IMR-90 (cell line): ENCODE results near the gene ENDOD1. TPM values are rescaled to one million over a fixed set of nuclear protein-coding genes. Genes with fewer than 3 reads are reported as not detected.

ENCODE experiments used
- ATAC-seq: fragments of 200-7000 bp; cut with Tn5 transposase; 2 replicates; pipeline ENCODE4 v1.9.1; 2020; ENCODE audit warnings: low read depth, mild to moderate bottlenecking, moderate library complexity
- BruUV-seq: library from RNA; stranded (reverse); fragments of 400-500 nt; replicated peaks from 2 replicates; lab custom pipeline; 2021; lab: Mats Ljungman, UMichigan
- CTCF ChIA-PET: fragments of 300-600 bp; formaldehyde crosslinking; extraction: SDS; loops from one replicate; lab custom pipeline; 2021; ENCODE audit warnings: antibody characterized with exemption; lab: Yijun Ruan, JAX
- POLR2A ChIA-PET: fragments of 300-600 bp; sonication (Branson Sonifier 250); formaldehyde crosslinking; loops from one replicate; lab custom pipeline; 2022; ENCODE audit warnings: antibody characterized with exemption; ENCODE audit not compliant: unreplicated experiment; lab: Charles Lee
- DNase-seq: peaks from one replicate; pipeline ENCODE4 v3.0.0; 2013
- H2AFZ ChIP-seq: replicated peaks from 2 replicates; pipeline ENCODE3; 2013; ENCODE audit warnings: low read length, mild to moderate bottlenecking; ENCODE audit not compliant: poor library complexity
- H2AK5ac ChIP-seq: 2 replicates; pipeline ENCODE4 v1.6.1; 2013; ENCODE audit warnings: low read depth, low read length, inconsistent platforms
- H2AK9ac ChIP-seq: replicated peaks from 2 replicates; pipeline ENCODE3; 2013; ENCODE audit warnings: mild to moderate bottlenecking, low read depth, low read length, moderate library complexity; ENCODE audit not compliant: poor library complexity
- H2BK120ac ChIP-seq: 2 replicates; pipeline ENCODE4 v1.6.1; 2013; ENCODE audit warnings: low read depth, low read length, inconsistent platforms
- H2BK15ac ChIP-seq: 3 replicates; pipeline ENCODE4 v1.6.1; 2013; ENCODE audit warnings: low read depth, low read length, inconsistent platforms
- H2BK20ac ChIP-seq: 2 replicates; pipeline ENCODE4 v1.6.1; 2013; ENCODE audit warnings: low read depth, mild to moderate bottlenecking, inconsistent platforms, low read length, moderate library complexity
- H2BK5ac ChIP-seq: 2 replicates; pipeline ENCODE4 v1.6.1; 2013; ENCODE audit warnings: mild to moderate bottlenecking, low read depth, low read length, inconsistent platforms; ENCODE audit not compliant: poor library complexity, severe bottlenecking
- H3K14ac ChIP-seq: replicated peaks from 2 replicates; pipeline ENCODE4 v1.6.1; 2013; ENCODE audit warnings: low read depth, low read length, inconsistent platforms
- H3K18ac ChIP-seq: 2 replicates; pipeline ENCODE4 v1.6.1; 2013; ENCODE audit warnings: low read depth, low read length, control low read depth
- H3K23ac ChIP-seq: 2 replicates; pipeline ENCODE4 v1.6.1; 2013; ENCODE audit warnings: low read depth, low read length, inconsistent platforms
- H3K27ac ChIP-seq: 2 replicates; pipeline ENCODE4 v1.5.1; 2013; ENCODE audit warnings: mild to moderate bottlenecking, control low read depth, low read length; ENCODE audit not compliant: insufficient read depth
- H3K27me3 ChIP-seq: 2 replicates; pipeline ENCODE4 v1.6.1; 2013; ENCODE audit warnings: low read length; ENCODE audit not compliant: control insufficient read depth, insufficient read depth
- H3K36me3 ChIP-seq: 2 replicates; pipeline ENCODE4 v1.6.1; 2013; ENCODE audit warnings: low read length, mixed read lengths; ENCODE audit not compliant: control insufficient read depth, insufficient read depth
- H3K4ac ChIP-seq: 2 replicates; pipeline ENCODE4 v1.6.1; 2013; ENCODE audit warnings: low read depth, low read length, inconsistent platforms
- H3K4me1 ChIP-seq: 2 replicates; pipeline ENCODE4 v1.6.1; 2013; ENCODE audit warnings: low read length, mixed read lengths; ENCODE audit not compliant: control insufficient read depth, insufficient read depth
- H3K4me2 ChIP-seq: 2 replicates; pipeline ENCODE4 v1.6.1; 2013; ENCODE audit warnings: low read depth, mild to moderate bottlenecking, control low read depth, low read length, moderate library complexity
- H3K4me3 ChIP-seq: 2 replicates; pipeline ENCODE4 v1.5.1; 2013; ENCODE audit warnings: low read depth, mild to moderate bottlenecking, control low read depth, low read length, moderate library complexity; ENCODE audit not compliant: insufficient read depth
- H3K56ac ChIP-seq: 2 replicates; pipeline ENCODE4 v1.6.1; 2013; ENCODE audit warnings: low read length, inconsistent platforms; ENCODE audit not compliant: insufficient read depth; ENCODE audit errors: extremely low read depth
- H3K79me1 ChIP-seq, 2 experiments: 2 replicates each; pipeline ENCODE4 v1.6.1; 2013; ENCODE audit warnings: low read length in 2 of 2, inconsistent platforms in 1 of 2, low read depth in 1 of 2
- H3K9ac ChIP-seq: 2 replicates; pipeline ENCODE4 v1.6.1; 2013; ENCODE audit warnings: low read depth, low read length, control low read depth
- H3K9me1 ChIP-seq: 2 replicates; pipeline ENCODE4 v1.6.1; 2013; ENCODE audit warnings: low read length, inconsistent platforms; ENCODE audit not compliant: insufficient read depth
- H3K9me3 ChIP-seq: 2 replicates; pipeline ENCODE4 v1.6.1; 2013; ENCODE audit warnings: low read length; ENCODE audit not compliant: control insufficient read depth, insufficient read depth
- H4K20me1 ChIP-seq: 2 replicates; pipeline ENCODE4 v1.6.1; 2013; ENCODE audit warnings: low read length, inconsistent platforms; ENCODE audit not compliant: insufficient read depth
- H4K5ac ChIP-seq: 2 replicates; pipeline ENCODE4 v1.6.1; 2013; ENCODE audit warnings: mild to moderate bottlenecking, low read depth, low read length, control low read depth
- H4K8ac ChIP-seq, 2 experiments: 2 replicates each; pipeline ENCODE4 v1.6.1; 2013; ENCODE audit warnings: low read depth in 2 of 2, low read length in 2 of 2, control low read depth in 1 of 2, inconsistent platforms in 1 of 2
- H4K91ac ChIP-seq: 2 replicates; pipeline ENCODE4 v1.6.1; 2013; ENCODE audit warnings: low read depth, low read length, inconsistent platforms; ENCODE audit not compliant: insufficient read depth
- CEBPB ChIP-seq: IDR thresholded peaks from 2 replicates; pipeline ENCODE4 v1.6.1; 2012; ENCODE audit warnings: low read depth, low read length, improper control_type of control experiment
- CHD1 ChIP-seq: IDR thresholded peaks from 2 replicates; pipeline ENCODE4 v1.6.1; 2012; ENCODE audit warnings: low read depth, low read length, improper control_type of control experiment
- POLR2A ChIP-seq: IDR thresholded peaks from 2 replicates; pipeline ENCODE4 v1.6.1; 2012; ENCODE audit warnings: mild to moderate bottlenecking, low read depth, low read length
- RFX5 ChIP-seq: IDR thresholded peaks from 2 replicates; pipeline ENCODE4 v1.8.0; 2012; ENCODE audit warnings: low read depth, mild to moderate bottlenecking, low read length, moderate library complexity
- WGBS, 2 experiments: methylation state at CpG; one replicate each; pipeline versions ENCODE4 v1.1.5 to v1.1.7; 2013; ENCODE audit warnings: missing lambda C conversion rate in 2 of 2; ENCODE audit not compliant: insufficient read length in 1 of 2; ENCODE audit errors: extremely low coverage in 2 of 2; 5-methylcytosine and 5-hydroxymethylcytosine counted together
- dilution Hi-C: fragments of 300-500 bp; cut with HindIII; formaldehyde crosslinking; loops from one replicate; pipeline ENCODE4 v1.14.3; 2018; ENCODE audit warnings: low sequenced_read_pairs; ENCODE audit not compliant: unreplicated experiment
- in situ Hi-C: fragments of 300-500 bp; cut with MboI; formaldehyde crosslinking; loops from 3 replicates; pipeline ENCODE4 v1.14.3; 2019; ENCODE audit warnings: low sequenced_read_pairs, inconsistent platforms, mixed read lengths
- intact Hi-C: fragments of 100-400 bp; cut with micrococcal nuclease; formaldehyde crosslinking; loops from 2 replicates; pipeline ENCODE4 v1.10.0; 2022
- polyA plus RNA-seq, 3 experiments: library from polyadenylated mRNA; depleted of rRNA; stranded (reverse); fragments of >200 nt; gene quantifications; 2 replicates each; pipeline ENCODE4 v1.2.3, GENCODE V29; 2012; ENCODE audit warnings: low replicate concordance in 1 of 3
- total RNA-seq: library from RNA; depleted of rRNA; stranded (reverse); fragments of >200 nt; gene quantifications from 2 replicates; pipeline ENCODE4 v1.2.3, GENCODE V29; 2012

ENDOD1 gene
- total and polyA plus RNA-seq, 2 of the 4 experiments (the other 2 are of a cell fraction), result 7.0 to 17.6 TPM

DNA sequence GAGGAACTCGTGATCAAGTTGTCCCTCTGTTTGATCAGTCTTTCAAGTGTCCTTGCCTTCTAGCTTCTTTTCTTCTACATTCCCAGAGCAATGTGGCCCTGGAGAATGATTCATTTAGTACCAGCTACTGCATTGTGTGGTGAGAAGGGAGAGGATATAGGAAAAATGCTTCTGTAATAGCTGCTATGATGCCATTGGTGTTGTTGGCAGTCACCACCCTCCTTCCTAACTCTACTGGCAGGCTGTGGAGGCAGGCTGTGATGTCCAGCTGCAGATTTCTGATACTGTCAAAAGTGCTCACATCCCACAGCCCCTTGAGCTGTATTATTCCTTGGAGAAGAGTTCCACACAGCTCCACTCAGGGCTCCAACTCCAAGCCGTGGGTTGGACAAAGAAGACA is 52.8 kb downstream of the ENDOD1 start:
- Histone ChIP-seq H2BK5ac (no peak overlapping the region), H3K4ac (no peak overlapping the region), H4K20me1 (no peaks in the 10 kb centered on the region), H3K14ac (no peak overlapping the region), H2BK15ac (peak overlapping the region; percentile 25; the same call in 1 of the 3 replicates), H4K91ac (peak overlapping the region; percentile 58; the same call in 1 of the 2 replicates), H4K8ac (no peak overlapping the region), H3K4me3 (no peak overlapping the region), H3K4me1 (peaks cover 5% of the 10 kb centered on the region), H3K9me3 (no peaks in the 10 kb centered on the region), H3K79me1 (no peaks in the 10 kb centered on the region), H3K4me2 (no peak overlapping the region), H2AK5ac (no peak overlapping the region), H2AK9ac (no peak overlapping the region), H3K18ac (peak overlapping the region; percentile 16; the same call in 1 of the 2 replicates), H3K36me3 (no peaks in the 10 kb centered on the region), H3K23ac (0 out of 2 replicates have a peak overlapping the region, but pooled peaks have one; percentile 8), H4K5ac (no peak overlapping the region), H2BK20ac (no peak overlapping the region), H2AFZ (no peak overlapping the region), H2BK120ac (no peak overlapping the region), H3K9me1 (peaks cover 3% of the 10 kb centered on the region; the same call in 1 of the 2 replicates), H3K27me3 (no peaks in the 10 kb centered on the region), H3K27ac (no peak overlapping the region), H3K56ac (no peak overlapping the region), H3K9ac (no peak overlapping the region)
- dilution Hi-C loops (no loop called here), intact Hi-C loops (no loop called here), in situ Hi-C loops (no loop called here)
- ATAC-seq (no peak), DNase-seq (no peak)
- no CpG with 5 or more reads among the region's 2 CpGs for WGBS, 2 experiments
- POLR2A ChIA-PET, result no interaction called here
- TF ChIP-seq CEBPB (no peak), CHD1 (no peak), RFX5 (no peak), POLR2A (no peak)
- CTCF ChIA-PET, result no interaction called here
- no TSS peak for BruUV-seq
